Parathyroid adenoma (tissue), 2 donors: ENCODE results near the gene FAM193B.
A peak's percentile ranks its signal among the peaks of the same experiment; 100 is the strongest.

Source experiments
- H2AFZ ChIP-seq: fragments of 300-600 bp; sonication (generic); one replicate; pipeline ENCODE4 v1.7.0; 2017; ENCODE audit warnings: antibody characterized with exemption, mild to moderate bottlenecking
- H3K27ac ChIP-seq: fragments of 300-600 bp; sonication (generic); one replicate; pipeline ENCODE4 v1.7.0; 2017
- H3K27me3 ChIP-seq: fragments of 300-600 bp; sonication (generic); one replicate; pipeline ENCODE4 v1.7.0; 2017; ENCODE audit warnings: low read length; ENCODE audit not compliant: control insufficient read depth, insufficient read depth
- H3K36me3 ChIP-seq: fragments of 300-600 bp; sonication (generic); one replicate; pipeline ENCODE4 v1.7.0; 2017; ENCODE audit warnings: low read length; ENCODE audit not compliant: control insufficient read depth, insufficient read depth
- H3K4me1 ChIP-seq: fragments of 300-600 bp; sonication (generic); one replicate; pipeline ENCODE4 v1.7.0; 2017; ENCODE audit warnings: control low read depth
- H3K4me2 ChIP-seq: fragments of 300-600 bp; sonication (generic); one replicate; pipeline ENCODE4 v1.7.0; 2017; ENCODE audit warnings: low read length
- H3K4me3 ChIP-seq: fragments of 300-600 bp; sonication (generic); one replicate; pipeline ENCODE4 v1.7.0; 2017; ENCODE audit warnings: low read depth, low read length
- H3K79me2 ChIP-seq: fragments of 300-600 bp; sonication (generic); one replicate; pipeline ENCODE4 v1.7.0; 2017; ENCODE audit warnings: control low read depth
- H3K9ac ChIP-seq: fragments of 300-600 bp; sonication (generic); one replicate; pipeline ENCODE4 v1.7.0; 2017; ENCODE audit warnings: mild to moderate bottlenecking
- H3K9me3 ChIP-seq: fragments of 300-600 bp; sonication (generic); one replicate; pipeline ENCODE4 v1.7.0; 2017; ENCODE audit warnings: low read length; ENCODE audit not compliant: control insufficient read depth
- TF ChIP-seq, protein P1 (sequence below): fragments of 300-600 bp; sonication (generic); IDR thresholded peaks from one replicate; pipeline ENCODE4 v1.7.0; 2017; ENCODE audit warnings: antibody characterized with exemption, mild to moderate bottlenecking
- donor health status: primary hyperparathyroidism.

FAM193B gene

GRCh38 chr5:177509991-177510566, 44.3 kb downstream of the FAM193B start:
- H3K9me3 ChIP-seq = no peaks in the 10 kb centered on the region
- no peak overlapping the region for H2AFZ ChIP-seq
- TF ChIP-seq, protein P1, sequence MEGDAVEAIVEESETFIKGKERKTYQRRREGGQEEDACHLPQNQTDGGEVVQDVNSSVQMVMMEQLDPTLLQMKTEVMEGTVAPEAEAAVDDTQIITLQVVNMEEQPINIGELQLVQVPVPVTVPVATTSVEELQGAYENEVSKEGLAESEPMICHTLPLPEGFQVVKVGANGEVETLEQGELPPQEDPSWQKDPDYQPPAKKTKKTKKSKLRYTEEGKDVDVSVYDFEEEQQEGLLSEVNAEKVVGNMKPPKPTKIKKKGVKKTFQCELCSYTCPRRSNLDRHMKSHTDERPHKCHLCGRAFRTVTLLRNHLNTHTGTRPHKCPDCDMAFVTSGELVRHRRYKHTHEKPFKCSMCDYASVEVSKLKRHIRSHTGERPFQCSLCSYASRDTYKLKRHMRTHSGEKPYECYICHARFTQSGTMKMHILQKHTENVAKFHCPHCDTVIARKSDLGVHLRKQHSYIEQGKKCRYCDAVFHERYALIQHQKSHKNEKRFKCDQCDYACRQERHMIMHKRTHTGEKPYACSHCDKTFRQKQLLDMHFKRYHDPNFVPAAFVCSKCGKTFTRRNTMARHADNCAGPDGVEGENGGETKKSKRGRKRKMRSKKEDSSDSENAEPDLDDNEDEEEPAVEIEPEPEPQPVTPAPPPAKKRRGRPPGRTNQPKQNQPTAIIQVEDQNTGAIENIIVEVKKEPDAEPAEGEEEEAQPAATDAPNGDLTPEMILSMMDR = no peak
- no peak overlapping the region for H3K9ac ChIP-seq
- no peak overlapping the region for H3K27ac ChIP-seq
- no peaks in the 10 kb centered on the region for H3K36me3 ChIP-seq
- no peaks in the 10 kb centered on the region for H3K27me3 ChIP-seq
- H3K4me1 ChIP-seq = no peaks in the 10 kb centered on the region
- H3K79me2 ChIP-seq = peaks cover 2% of the 10 kb centered on the region
- no peak overlapping the region for H3K4me2 ChIP-seq
- no peak overlapping the region for H3K4me3 ChIP-seq

DNA sequence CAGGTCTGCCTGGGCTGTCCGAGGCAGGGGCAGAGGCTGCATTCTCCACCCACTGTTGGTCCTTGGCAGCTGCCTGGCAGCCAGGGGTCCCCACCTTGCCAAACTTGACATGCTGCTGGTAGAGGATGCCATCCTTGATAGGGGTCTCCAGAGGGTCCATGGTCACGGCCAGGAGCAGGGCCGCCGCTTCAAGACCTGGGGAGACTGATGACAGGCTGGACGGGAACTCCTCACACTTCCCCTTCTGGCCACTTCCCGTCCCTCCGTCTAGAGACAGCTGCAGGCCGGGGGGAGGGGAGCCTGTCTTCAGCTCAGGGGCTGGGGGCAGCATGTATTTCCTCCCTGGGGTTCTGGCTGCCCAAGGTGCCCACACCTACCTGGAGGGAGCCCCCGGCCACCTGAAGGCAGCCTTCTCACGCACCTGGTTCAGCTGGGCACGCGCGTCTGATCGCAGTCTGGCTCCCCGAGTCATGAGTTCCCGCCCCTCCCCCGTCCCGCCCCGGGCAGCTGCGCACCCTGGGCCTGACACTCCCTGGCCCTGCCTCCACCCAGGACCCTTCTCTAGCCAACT, 44.9 kb downstream of the FAM193B start, which contains the start of gene DOK3:
Gene DOK3, minus strand, starts transcription at position 446 of the 571 bp plus-strand sequence. Its CDS starts 286 bp downstream, at position 160.
- TF ChIP-seq, protein P1 = no peak
- Histone ChIP-seq H3K36me3 (no peaks in the 10 kb centered on the region), H3K4me1 (no peaks in the 10 kb centered on the region), H3K79me2 (peaks cover 1% of the 10 kb centered on the region), H3K9me3 (no peaks in the 10 kb centered on the region), H2AFZ (no peak within 1 kb of the TSS), H3K4me2 (peak within 1 kb of the TSS; percentile 42), H3K27ac (no peak within 1 kb of the TSS), H3K27me3 (no peaks in the 10 kb centered on the region), H3K9ac (no peak within 1 kb of the TSS), H3K4me3 (peak within 1 kb of the TSS; percentile 2)

DNA sequence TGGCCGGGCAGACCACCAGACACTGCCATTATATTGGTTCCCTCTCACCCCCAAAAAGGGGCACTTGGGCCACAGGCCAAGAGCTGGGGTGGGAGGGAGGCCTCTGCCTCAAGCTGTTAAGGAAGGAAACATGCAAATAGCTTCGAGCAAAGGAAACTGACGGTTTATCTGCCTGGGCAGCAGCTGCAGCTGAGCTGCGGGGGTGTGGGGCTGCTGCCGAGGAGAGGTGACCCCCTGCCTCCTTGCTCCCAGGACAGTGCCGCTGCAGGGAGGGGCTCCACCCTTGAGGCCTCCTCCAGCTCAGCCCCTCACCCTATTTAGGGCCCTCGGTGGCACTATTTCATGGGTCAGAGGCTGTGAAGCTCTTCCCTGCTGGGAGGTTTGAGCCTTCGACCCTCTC, 45.5 kb downstream of the FAM193B start:
- Histone ChIP-seq H3K4me1 (no peaks in the 10 kb centered on the region), H3K27ac (no peak overlapping the region), H3K36me3 (no peaks in the 10 kb centered on the region), H3K9ac (no peak overlapping the region), H3K27me3 (no peaks in the 10 kb centered on the region), H3K79me2 (no peaks in the 10 kb centered on the region), H3K9me3 (no peaks in the 10 kb centered on the region), H3K4me3 (peak overlapping the region; percentile 2), H2AFZ (no peak overlapping the region), H3K4me2 (peak overlapping the region; percentile 42)
- TF ChIP-seq, protein P1 = no peak

DNA sequence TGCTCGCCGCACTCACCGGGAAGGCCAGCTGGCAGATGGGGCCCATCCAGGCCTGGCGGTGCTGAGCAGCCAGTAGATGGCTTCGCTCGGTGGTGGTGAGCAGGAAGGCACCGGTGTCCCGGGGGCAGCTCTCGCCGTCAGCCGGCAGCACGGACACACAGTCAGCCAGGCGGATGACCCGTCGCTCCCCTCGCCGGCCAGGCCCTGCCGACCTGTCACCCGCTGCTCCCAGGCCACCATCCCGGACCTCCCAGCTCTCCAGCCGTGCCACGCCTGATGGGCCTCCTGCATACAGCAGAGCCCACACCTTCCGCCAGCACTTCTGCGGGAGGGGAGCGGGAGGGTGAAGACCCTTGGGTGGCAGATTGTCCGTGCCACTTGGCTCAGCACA, 46.1 kb downstream of the FAM193B start:
- Histone ChIP-seq H3K36me3 (no peaks in the 10 kb centered on the region), H3K4me3 (no peak overlapping the region), H3K4me2 (no peak overlapping the region), H3K27me3 (no peaks in the 10 kb centered on the region), H3K4me1 (no peaks in the 10 kb centered on the region), H2AFZ (no peak overlapping the region), H3K9ac (no peak overlapping the region), H3K79me2 (no peaks in the 10 kb centered on the region), H3K9me3 (no peaks in the 10 kb centered on the region), H3K27ac (no peak overlapping the region)
- TF ChIP-seq, protein P1 = no peak
